Heart left ventricle (tissue), 16 donors: ENCODE measurements around the gene SLX9. TPM values are rescaled to one million over a fixed set of nuclear protein-coding genes. Genes with fewer than 3 reads are reported as not detected.
A peak's percentile ranks its signal among the peaks of the same experiment; 100 is the strongest.

Experiments
- ATAC-seq, 4 donors: fragments of 200-7000 bp; cut with Tn5 transposase; one replicate each; pipeline ENCODE4 v1.9.1; 2020 to 2022; ENCODE audit warnings: moderate library complexity in 4 of 4, mild to moderate bottlenecking in 3 of 4, moderate number of reproducible peaks in 1 of 4
- DNase-seq, 5 donors: peaks; one replicate each; pipeline ENCODE4 v3.0.0-alpha.2; 2020
- H3K27ac ChIP-seq, 12 donors: fragments of 200-600 bp; sonication (generic) in 4 of 12; one replicate each; pipeline versions ENCODE4 v1.5.0 to v1.8.0; 2016 to 2022; ENCODE audit warnings: mild to moderate bottlenecking in 2 of 12
- H3K27me3 ChIP-seq, 9 donors: fragments of 200-600 bp; sonication (generic) in 2 of 9; one replicate each; pipeline versions ENCODE4 v1.5.1 to v1.8.0; 2016 to 2022; ENCODE audit warnings: mild to moderate bottlenecking in 3 of 9
- H3K36me3 ChIP-seq, 9 donors: fragments of 200-600 bp; sonication (generic) in 2 of 9; one replicate each; pipeline versions ENCODE4 v1.5.0 to v1.8.0; 2018 to 2022; ENCODE audit warnings: mild to moderate bottlenecking in 2 of 9
- H3K4me1 ChIP-seq, 12 donors: fragments of 200-600 bp; sonication (generic) in 4 of 12; one replicate each; pipeline versions ENCODE4 v1.5.0 to v1.8.0; 2016 to 2022; ENCODE audit warnings: mild to moderate bottlenecking in 3 of 12
- H3K4me3 ChIP-seq, 12 donors: fragments of 200-600 bp; sonication (generic) in 4 of 12; one replicate each; pipeline versions ENCODE4 v1.5.0 to v1.8.0; 2017 to 2022; ENCODE audit warnings: mild to moderate bottlenecking in 9 of 12, moderate library complexity in 4 of 12
- H3K9me3 ChIP-seq, 12 donors: fragments of 200-600 bp; sonication (generic) in 4 of 12; one replicate each; pipeline versions ENCODE4 v1.5.0 to v1.8.0; 2016 to 2022; ENCODE audit warnings: mild to moderate bottlenecking in 1 of 12
- CTCF ChIP-seq, 12 donors: fragments of 200-600 bp; sonication (generic) in 4 of 12; IDR thresholded peaks; one replicate each; pipeline versions ENCODE4 v1.5.0 to v1.8.0; 2018 to 2022; ENCODE audit warnings: antibody characterized with exemption in 12 of 12, mild to moderate bottlenecking in 5 of 12
- POLR2A ChIP-seq, 2 donors: fragments of 450-650 bp; IDR thresholded peaks; one replicate each; pipeline ENCODE4 v1.6.1; 2017; ENCODE audit warnings: antibody characterized with exemption in 2 of 2, mild to moderate bottlenecking in 2 of 2, moderate library complexity in 2 of 2
- WGBS, 4 donors: extraction: QIAGEN DNeasy Blood & Tissue Kit in 2 of 4; methylation state at CpG; one replicate each; pipeline versions ENCODE4 v1.1.5 to v1.1.7; 2013 to 2018; 5-methylcytosine and 5-hydroxymethylcytosine counted together
- intact Hi-C, 10 donors: fragments of 100-400 bp; cut with DNase I; formaldehyde crosslinking; loops; one replicate each; pipeline versions ENCODE4 v1.11.1 to v1.14.2; 2022
- polyA plus RNA-seq, 2 donors: library from polyadenylated mRNA; stranded (reverse); fragments of 200-250 nt; gene quantifications; one replicate each; pipeline ENCODE4 v1.2.3, GENCODE V29; 2013
- total RNA-seq, 9 donors: library from RNA; depleted of rRNA in 2 of 9; stranded (reverse); fragments of >200 nt in 2 of 9; fragmentation: NEBNext Ultra II Directional in 3 of 9; extraction: Animal tissue kit (Norgen Biotek cat#: 25700) in 3 of 9; gene quantifications; one replicate each; pipeline versions ENCODE4 v1.1.0 to v1.2.4, GENCODE V29; 2016 to 2023
- donor health status: ischemic (EF 13 %, LVEDD 7.1; RV severe dilation, severe dysfunction).
- donor health status: healthy with polysubstance abuse.
- donor health status: DM: no; HTN: yes; CAD: no.
- donor health status: DM: no; HTN: no; CAD: no.
- donor health status: ischemic (EF 25% LVEDD 6.9; RV normal size, moderate dysfunction).
- donor health status: ischemic (EF 25% LVEDD 5.7; RV mildly dilated, moderate dysfunction).
- donor health status: healthy.
- donor health status: DM: yes; HTN: yes; CAD: no.
- donor health status: ischemic (EF 35%, LVEDD 5.7; RV mildly dilated, moderate dysfunction).
- donor health status: nonischemic (EF 11% LVEDD 7.7; RV severe dilation, severe dysfunction).
- donor health status: DM: yes; HTN: yes; CAD: no.
- donor health status: PGD.
- donor health status: ischemic (EF 29% LVEDD 5.4; RV normal size, mild dysfunction).
- donor health status: nonischemic (EF 23%, LVEDD 6.1; RV moderate dilation, normal function).

SLX9 gene
- total and polyA plus RNA-seq, 11 donors = 38.5 to 77.8 (median 49.1) TPM

DNA sequence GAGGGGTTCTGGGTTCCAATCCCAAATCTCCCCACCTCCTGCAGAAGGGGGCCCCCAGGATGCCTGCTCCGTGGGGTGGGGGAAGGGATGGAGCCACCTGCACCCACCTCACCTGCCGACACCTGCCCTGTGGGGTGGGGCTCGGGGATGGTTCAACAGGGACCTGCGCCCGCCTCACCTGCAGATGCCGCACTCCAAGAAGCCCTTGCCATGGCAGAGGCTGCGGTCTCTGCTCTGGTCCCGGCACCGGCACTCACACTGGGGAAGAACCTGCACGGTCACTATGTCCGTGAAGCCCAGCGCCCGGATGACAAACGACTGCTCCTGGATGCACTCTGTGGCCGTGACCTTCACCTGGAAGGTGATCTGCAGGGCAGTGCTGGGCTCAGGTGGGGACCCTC lies 48.2 kb upstream of the SLX9 start:
- Histone ChIP-seq H3K27ac (no peak overlapping the region), H3K9me3 (no peaks in the 10 kb centered on the region), H3K27me3 (no peaks in the 10 kb centered on the region), H3K36me3 (peaks cover 0 to 77% (median 0%) of the 10 kb centered on the region in 9 donors), H3K4me3 (no peak overlapping the region), H3K4me1 (peaks cover 0 to 7% (median 0%) of the 10 kb centered on the region in 12 donors)
- TF ChIP-seq CTCF (IDR thresholded peaks at IDR 0.05) (no peak), POLR2A (IDR thresholded peaks at IDR 0.05) (no peak)
- WGBS, 4 donors = 85 to 91% (median 91%) methylated on average over 12 to 15 of the region's 15 CpGs; no CpG with 5 or more reads in 1 of the 4 donors
- DNase-seq (peak in 3 of 5 donors; percentile 18 to 57 (median 18)), ATAC-seq (no peak)
- intact Hi-C loops = loop anchor here (1.0 to 5.0 kb wide), 7 partner anchors 36 to 246 kb away; no protein-coding TSS in a partner anchor

DNA sequence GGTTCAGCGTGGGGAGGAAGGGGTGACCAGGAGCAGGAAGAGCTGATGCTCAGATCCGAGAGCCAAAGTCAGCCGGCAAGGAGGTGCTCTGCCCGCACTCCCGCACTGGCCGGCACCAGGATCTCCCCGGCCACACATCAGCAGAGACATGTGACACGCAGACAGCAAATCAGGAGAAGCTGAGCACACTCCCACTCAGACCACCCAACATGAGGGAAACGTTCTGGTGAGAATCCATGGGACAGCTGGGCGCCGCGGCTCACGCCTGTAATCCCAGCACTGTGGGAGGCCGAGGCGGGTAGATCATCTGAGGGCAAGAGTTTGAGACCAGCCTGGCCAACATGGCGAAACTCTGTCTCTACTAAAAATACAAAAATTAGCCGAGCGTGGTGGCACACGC lies 47.7 kb upstream of the SLX9 start:
- Histone ChIP-seq H3K27me3 (no peaks in the 10 kb centered on the region), H3K4me3 (no peak overlapping the region), H3K4me1 (peaks cover 0 to 7% (median 0%) of the 10 kb centered on the region in 12 donors), H3K36me3 (peaks cover 0 to 76% (median 0%) of the 10 kb centered on the region in 9 donors), H3K9me3 (no peaks in the 10 kb centered on the region), H3K27ac (no peak overlapping the region)
- DNase-seq = peak in 1 of 5 donors; percentile 25
- ATAC-seq = no peak
- WGBS, 4 donors = 70 to 82% (median 73%) methylated on average over 18 to 19 of the region's 19 CpGs
- no peak for TF ChIP-seq CTCF (IDR thresholded peaks at IDR 0.05)
- intact Hi-C loops = loop anchor here (1.0 to 5.0 kb wide), 7 partner anchors 35 to 245 kb away; no protein-coding TSS in a partner anchor

DNA sequence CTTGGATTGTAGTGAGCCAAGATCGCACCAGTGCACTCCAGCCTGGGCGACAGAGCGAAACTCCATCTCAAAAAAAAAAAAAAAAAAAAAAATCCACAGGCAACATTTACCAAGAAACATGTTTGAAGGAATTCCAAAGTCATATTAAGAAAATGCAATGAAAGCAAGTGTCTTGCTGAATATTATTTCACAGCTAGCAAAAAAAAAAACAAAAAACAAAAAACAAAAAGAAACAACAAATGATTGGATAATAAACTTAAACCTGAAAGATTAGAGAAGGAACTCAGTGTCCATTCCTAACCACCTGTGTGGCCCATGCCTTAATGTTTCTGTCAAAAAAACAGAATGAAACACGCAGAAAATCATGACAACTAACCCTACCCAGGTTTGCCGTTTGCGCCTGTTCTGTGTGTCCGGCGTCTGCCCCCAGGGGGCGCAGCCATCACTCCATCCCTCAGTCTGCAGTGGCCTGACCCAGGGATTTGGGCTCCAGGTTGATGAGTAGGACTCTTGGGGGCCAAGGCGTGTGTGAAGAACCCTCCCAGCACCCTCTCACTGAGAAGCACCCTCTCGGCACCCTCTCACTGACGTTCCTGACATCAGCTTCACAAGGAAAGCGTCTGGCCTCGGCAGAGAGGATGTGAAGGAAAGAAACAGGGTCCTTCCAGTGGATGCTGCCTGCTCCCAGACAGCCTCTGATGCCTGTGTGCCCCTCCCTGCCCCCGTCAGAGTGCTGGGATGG lies 47.1 kb upstream of the SLX9 start:
- H3K36me3 ChIP-seq = peaks cover 0 to 76% (median 0%) of the 10 kb centered on the region in 9 donors
- intact Hi-C loops = loop anchor here (1.0 to 5.0 kb wide), 7 partner anchors 35 to 245 kb away; no protein-coding TSS in a partner anchor
- TF ChIP-seq POLR2A (IDR thresholded peaks at IDR 0.05) (no peak), CTCF (IDR thresholded peaks at IDR 0.05) (peak; percentile 77 to 88 (median 86))
- ATAC-seq = peak in 3 of 4 donors; percentile 58 to 79 (median 73)
- peak in 4 of 5 donors; percentile 63 to 87 (median 68) for DNase-seq
- no peak overlapping the region for H3K27ac ChIP-seq
- no peak overlapping the region for H3K4me3 ChIP-seq
- WGBS, 4 donors = 32 to 40% (median 37%) methylated on average over 15 of the region's 15 CpGs
- H3K27me3 ChIP-seq = no peaks in the 10 kb centered on the region
- H3K4me1 ChIP-seq = peaks cover 0 to 9% (median 0%) of the 10 kb centered on the region in 12 donors
- no peaks in the 10 kb centered on the region for H3K9me3 ChIP-seq

DNA sequence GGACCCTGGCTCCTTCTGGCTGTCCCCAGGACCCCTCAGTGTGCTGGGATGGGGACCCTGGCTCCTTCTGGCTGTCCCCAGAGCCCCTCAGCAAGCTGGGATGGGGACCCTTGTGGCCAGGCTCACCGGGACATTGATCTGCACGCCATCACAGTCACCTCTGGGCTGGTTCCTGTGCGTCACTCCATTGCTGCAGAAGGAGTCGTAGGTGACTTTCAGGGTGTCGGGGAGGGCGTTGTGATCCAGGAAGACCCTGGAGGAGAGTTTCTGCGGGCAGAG lies 46.6 kb upstream of the SLX9 start:
- Histone ChIP-seq H3K4me1 (peaks cover 0 to 13% (median 0%) of the 10 kb centered on the region in 12 donors), H3K27me3 (no peaks in the 10 kb centered on the region), H3K9me3 (no peaks in the 10 kb centered on the region), H3K4me3 (no peak overlapping the region), H3K27ac (no peak overlapping the region), H3K36me3 (peaks cover 0 to 76% (median 0%) of the 10 kb centered on the region in 9 donors)
- DNase-seq (peak in 2 of 5 donors; percentile 21 to 63), ATAC-seq (no peak)
- TF ChIP-seq POLR2A (IDR thresholded peaks at IDR 0.05) = no peak
- no peak for TF ChIP-seq CTCF (IDR thresholded peaks at IDR 0.05)
- 73 to 89% (median 79%) methylated on average over 5 to 7 of the region's 7 CpGs for WGBS, 4 donors
- intact Hi-C loops = loop anchor here (2.0 to 5.0 kb wide), 6 partner anchors 34 to 244 kb away; no protein-coding TSS in a partner anchor
